Panc1 (cell line): ENCODE results near the gene CFAP210. TPM values are rescaled to one million over a fixed set of nuclear protein-coding genes. Genes with fewer than 3 reads are reported as not detected.

Experiments used
- total RNA-seq: library from RNA; stranded (reverse); gene quantifications from one replicate; pipeline ENCODE4 v1.2.1, GENCODE V29; 2021; ENCODE audit not compliant: unreplicated experiment

Gene CFAP210
- total RNA-seq, 1 experiment from 2014 or later: 0.23 TPM

Other genes starting within 250 kb of the CFAP210 start
- 7.5 TPM for gene BBS5, start 214.9 kb downstream of the CFAP210 start, total RNA-seq
- 0.72 TPM for gene KLHL41, start 184.7 kb downstream of the CFAP210 start, total RNA-seq
- 37.2 TPM for gene FASTKD1, start 120.5 kb downstream of the CFAP210 start, total RNA-seq
- 46.5 TPM for gene PPIG, start 110.1 kb downstream of the CFAP210 start, total RNA-seq
- 6.2 TPM for gene PHOSPHO2, start 64 bp upstream of the CFAP210 start, total RNA-seq
- 9.5 TPM for gene KLHL23, start 39.4 kb upstream of the CFAP210 start, total RNA-seq
- gene SSB, start 104.5 kb upstream of the CFAP210 start, total RNA-seq: 119 TPM
- gene METTL5, start 130.5 kb upstream of the CFAP210 start, total RNA-seq: 81.4 TPM
- gene UBR3, start 133.0 kb upstream of the CFAP210 start, total RNA-seq: 27.9 TPM